LNCAP (cell line): ENCODE results near the gene NEURL2.

Experiments used
- TF ChIP-seq, protein P1 (sequence below): fragments of 450-650 bp; IDR thresholded peaks from 2 replicates; pipeline ENCODE4 v1.5.1; 2017; ENCODE audit warnings: mild to moderate bottlenecking

NEURL2 gene

DNA sequence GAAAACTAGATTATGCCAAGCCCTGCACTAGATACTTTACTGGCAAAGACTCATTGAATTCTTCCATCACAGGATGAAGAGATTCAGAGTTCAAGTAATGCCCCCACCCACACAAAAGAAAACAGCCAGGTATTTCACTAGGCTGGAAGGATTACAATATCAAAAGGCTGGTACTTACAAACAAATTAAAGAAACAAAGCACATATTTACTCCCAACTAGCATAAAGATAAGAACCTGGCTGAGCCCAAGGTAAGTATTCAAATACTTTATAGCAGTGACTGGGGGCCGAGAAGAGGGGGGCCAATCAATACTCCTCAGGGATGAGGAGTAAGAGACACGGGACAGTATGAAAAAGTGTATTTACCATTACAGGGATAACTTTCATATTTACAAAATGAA lies 37.5 kb downstream of the NEURL2 start:
- TF ChIP-seq, protein P1, sequence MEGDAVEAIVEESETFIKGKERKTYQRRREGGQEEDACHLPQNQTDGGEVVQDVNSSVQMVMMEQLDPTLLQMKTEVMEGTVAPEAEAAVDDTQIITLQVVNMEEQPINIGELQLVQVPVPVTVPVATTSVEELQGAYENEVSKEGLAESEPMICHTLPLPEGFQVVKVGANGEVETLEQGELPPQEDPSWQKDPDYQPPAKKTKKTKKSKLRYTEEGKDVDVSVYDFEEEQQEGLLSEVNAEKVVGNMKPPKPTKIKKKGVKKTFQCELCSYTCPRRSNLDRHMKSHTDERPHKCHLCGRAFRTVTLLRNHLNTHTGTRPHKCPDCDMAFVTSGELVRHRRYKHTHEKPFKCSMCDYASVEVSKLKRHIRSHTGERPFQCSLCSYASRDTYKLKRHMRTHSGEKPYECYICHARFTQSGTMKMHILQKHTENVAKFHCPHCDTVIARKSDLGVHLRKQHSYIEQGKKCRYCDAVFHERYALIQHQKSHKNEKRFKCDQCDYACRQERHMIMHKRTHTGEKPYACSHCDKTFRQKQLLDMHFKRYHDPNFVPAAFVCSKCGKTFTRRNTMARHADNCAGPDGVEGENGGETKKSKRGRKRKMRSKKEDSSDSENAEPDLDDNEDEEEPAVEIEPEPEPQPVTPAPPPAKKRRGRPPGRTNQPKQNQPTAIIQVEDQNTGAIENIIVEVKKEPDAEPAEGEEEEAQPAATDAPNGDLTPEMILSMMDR: no peak

DNA sequence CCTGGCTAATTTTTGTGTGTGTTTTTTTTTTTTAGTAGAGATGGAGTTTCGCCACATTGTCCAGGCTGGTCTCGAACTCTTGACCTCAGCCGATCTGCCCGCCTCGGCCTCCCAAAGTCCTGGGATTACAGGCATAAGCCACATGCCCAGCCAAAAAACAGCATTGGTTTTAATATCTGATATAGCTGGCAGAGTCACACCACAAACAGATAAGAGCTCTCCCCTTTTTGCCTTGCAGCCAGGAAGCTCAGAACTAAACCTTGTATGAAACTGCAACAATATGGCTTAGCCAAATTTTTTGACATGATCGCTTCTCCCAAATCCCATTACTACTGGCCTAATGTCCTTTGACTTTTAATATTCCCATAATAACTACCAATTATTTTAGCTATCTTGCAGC lies 38.7 kb downstream of the NEURL2 start:
- TF ChIP-seq, protein P1: no peak

DNA sequence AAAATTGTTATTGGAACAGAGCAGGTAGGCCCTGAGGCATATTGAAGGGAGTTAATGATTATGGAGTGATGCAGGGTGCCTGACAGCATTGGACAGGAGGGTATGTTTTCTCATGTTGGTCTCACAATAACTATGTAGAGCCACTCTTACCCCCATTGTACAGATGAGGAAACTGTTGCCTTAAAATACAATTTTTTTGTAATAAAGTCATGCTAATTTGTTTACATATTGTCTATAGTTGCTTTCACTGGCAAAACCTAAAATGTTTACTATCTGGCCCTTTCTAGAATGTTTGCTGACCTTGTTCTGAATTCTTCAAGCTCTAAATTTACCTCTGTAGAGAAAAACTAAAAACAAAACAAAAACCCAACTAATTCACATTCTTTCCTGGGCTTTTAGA lies 39.5 kb downstream of the NEURL2 start:
- TF ChIP-seq, protein P1: no peak

DNA sequence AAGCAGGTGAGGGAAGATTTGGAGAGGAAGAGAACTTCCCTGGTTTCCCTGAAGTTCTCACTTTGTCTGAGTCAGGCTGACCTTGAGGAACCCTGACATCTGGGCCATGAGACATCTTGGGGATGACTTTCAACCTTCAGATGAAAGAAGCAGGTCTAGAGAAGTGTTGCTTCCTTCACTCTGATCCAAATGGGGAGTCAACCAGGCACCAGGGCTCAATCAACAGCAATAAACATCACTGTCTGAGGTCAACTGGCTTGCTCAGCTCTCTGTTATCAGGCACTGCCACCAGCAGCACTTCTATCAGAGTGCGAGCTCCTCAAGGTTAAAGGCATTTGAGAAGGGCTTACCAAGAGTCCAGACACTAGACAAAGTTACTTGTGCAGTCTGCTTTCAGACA lies 40.1 kb downstream of the NEURL2 start:
- TF ChIP-seq, protein P1: no peak

GRCh38 chr20:45850238-45850637 lies 40.8 kb downstream of the NEURL2 start:
- TF ChIP-seq, protein P1: no peak

DNA sequence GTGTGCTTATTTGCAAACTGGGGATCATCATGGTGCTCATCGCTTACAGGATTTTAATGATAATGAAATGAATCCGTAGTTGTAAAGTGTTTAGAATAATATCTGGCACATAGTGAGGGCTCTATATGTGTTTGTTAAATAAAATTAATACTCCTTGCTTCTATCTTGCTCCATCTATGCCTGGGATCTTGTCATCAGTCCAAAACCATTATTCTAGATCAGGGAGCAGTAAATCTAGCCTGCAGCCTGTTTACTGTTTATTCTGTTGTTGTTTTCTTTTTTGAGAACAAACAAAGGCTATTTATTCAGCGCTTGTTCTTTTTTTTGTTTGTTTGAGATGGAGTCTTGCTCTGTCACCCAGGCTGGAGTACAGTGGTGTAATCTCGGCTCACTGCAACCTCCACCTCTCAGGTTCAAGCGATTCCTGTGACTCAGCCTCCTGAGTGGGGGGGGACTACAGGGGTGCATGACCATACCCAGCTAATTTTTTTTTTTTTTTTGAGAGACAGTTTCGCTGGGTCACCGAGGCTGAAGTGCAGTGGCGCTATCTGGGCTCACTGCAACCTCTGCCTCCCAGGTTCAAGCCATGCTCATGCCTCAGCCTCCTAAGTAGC lies 41.9 kb downstream of the NEURL2 start:
- TF ChIP-seq, protein P1: no peak

DNA sequence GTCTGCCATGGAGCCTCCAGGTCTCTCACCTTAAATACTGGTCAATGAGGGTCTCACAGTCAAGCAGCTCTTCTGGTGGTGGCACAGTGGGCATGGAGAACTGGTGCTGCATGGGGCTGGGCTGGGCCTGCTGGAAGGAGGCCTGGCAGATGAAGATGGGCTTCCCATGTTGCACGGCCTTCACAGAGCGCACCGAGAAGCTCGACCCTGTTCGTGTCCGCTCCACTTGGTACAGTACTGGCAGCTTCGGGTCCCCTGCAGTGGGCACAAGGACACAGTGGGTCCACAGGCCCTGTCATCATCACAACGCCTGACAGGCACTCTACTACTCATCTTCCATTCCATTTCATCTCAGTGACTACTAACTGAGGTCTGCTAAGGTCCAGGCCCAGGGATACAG lies 42.6 kb downstream of the NEURL2 start:
- TF ChIP-seq, protein P1: no peak

- TF ChIP-seq, protein P1: no peak
Observed at GRCh38 chr20:45845452-45845851, 45.6 kb downstream of the NEURL2 start.
